PFSK-1 (cell line): Measurements from ENCODE around the gene DNAAF3.

Source experiments
- FOXP2 ChIP-seq: optimal IDR thresholded peaks from 2 replicates; pipeline ENCODE3; 2011; ENCODE audit warnings: borderline replicate concordance, control low read depth, inconsistent platforms; ENCODE audit not compliant: insufficient read depth; ENCODE audit errors: extremely low read length, extremely low read depth
- POLR2AphosphoS5 ChIP-seq: IDR thresholded peaks from 2 replicates; pipeline ENCODE4 v1.6.1; 2012; ENCODE audit warnings: low read depth, mild to moderate bottlenecking, control low read depth, low read length, moderate library complexity
- REST ChIP-seq, 2 experiments: IDR thresholded peaks; 2 replicates each; pipeline versions ENCODE4 v1.6.1 to v1.8.0; 2011 to 2012; ENCODE audit warnings: low read depth in 2 of 2, low read length in 2 of 2, control low read depth in 1 of 2, inconsistent platforms in 1 of 2, mild to moderate bottlenecking in 1 of 2, moderate library complexity in 1 of 2; ENCODE audit not compliant: insufficient read depth in 1 of 2
- SIN3A ChIP-seq: IDR thresholded peaks from 2 replicates; pipeline ENCODE4 v1.6.1; 2012; ENCODE audit warnings: mild to moderate bottlenecking, low read length, moderate library complexity, borderline replicate concordance; ENCODE audit not compliant: insufficient read depth
- TAF1 ChIP-seq: IDR thresholded peaks from 2 replicates; pipeline ENCODE4 v1.6.1; 2012; ENCODE audit warnings: low read length, control low read depth, borderline replicate concordance; ENCODE audit not compliant: insufficient read depth

Gene DNAAF3

GRCh38 chr19:55112246-55112776, 54.1 kb downstream of the DNAAF3 start:
- TF ChIP-seq POLR2AphosphoS5 (no peak), FOXP2 (no peak), REST (IDR thresholded peaks at IDR 0.05; ENCODE audit: insufficient read depth in 1 of 2, low read depth in 2 of 2, low read length in 2 of 2) (no peak), TAF1 (no peak), SIN3A (no peak)

- TF ChIP-seq REST (IDR thresholded peaks at IDR 0.05; ENCODE audit: insufficient read depth in 1 of 2, low read depth in 2 of 2, low read length in 2 of 2) (no peak), SIN3A (no peak), FOXP2 (no peak), POLR2AphosphoS5 (no peak), TAF1 (no peak)
These were observed 55.1 kb downstream of the DNAAF3 start for GRCh38 chr19:55111238-55111831.

- TF ChIP-seq FOXP2: no peak
- no peak for TF ChIP-seq TAF1
- TF ChIP-seq POLR2AphosphoS5: no peak
These were observed 56.7 kb downstream of the DNAAF3 start for GRCh38 chr19:55109527-55110291.
